Memory B cell (primary cell): Measurements from ENCODE around the gene ATRIP.
A peak's percentile ranks its signal among the peaks of the same experiment; 100 is the strongest.
"Not testable (repeated sequence)": the region's sequence is repeated elsewhere in the genome, so short reads cannot be mapped to it uniquely, and the experiment has no call there.

Experiments used
- ATAC-seq: fragments of 150-1000 bp; cut with Tn5 transposase; 2 replicates; pipeline ENCODE4 v1.10.0; 2021; ENCODE audit warnings: low read depth, mild to moderate bottlenecking, moderate library complexity
- DNase-seq, 2 donors: peaks; one replicate each; pipeline ENCODE4 v3.0.0; 2022; ENCODE audit warnings: low spot score in 2 of 2
- H3K27ac Mint-ChIP-seq: one replicate; pipeline ENCODE4 v1.8.0; 2022; ENCODE audit warnings: mild to moderate bottlenecking, moderate library complexity, mixed read lengths
- H3K27me3 Mint-ChIP-seq: one replicate; pipeline ENCODE4 v1.8.0; 2022; ENCODE audit warnings: mixed read lengths
- H3K36me3 Mint-ChIP-seq: one replicate; pipeline ENCODE4 v1.8.0; 2022; ENCODE audit warnings: mild to moderate bottlenecking, mixed read lengths
- H3K4me1 Mint-ChIP-seq: one replicate; pipeline ENCODE4 v1.8.0; 2022; ENCODE audit warnings: mixed read lengths
- H3K4me3 Mint-ChIP-seq: one replicate; pipeline ENCODE4 v1.8.0; 2022; ENCODE audit warnings: mild to moderate bottlenecking, moderate library complexity, mixed read lengths
- H3K9me3 Mint-ChIP-seq: one replicate; pipeline ENCODE4 v1.8.0; 2022; ENCODE audit warnings: mixed read lengths

ATRIP gene

GRCh38 chr3:48451270-48451669 is 4.7 kb downstream of the ATRIP start:
- Mint-ChIP-seq H3K9me3 (no peaks in the 10 kb centered on the region), H3K4me1 (peaks cover 16% of the 10 kb centered on the region), H3K27me3 (no peaks in the 10 kb centered on the region), H3K4me3 (no peak overlapping the region), H3K36me3 (peaks cover 3% of the 10 kb centered on the region), H3K27ac (no peak overlapping the region)
- DNase-seq: no peak
- ATAC-seq: no peak

- Mint-ChIP-seq H3K27ac (no peak overlapping the region), H3K9me3 (no peaks in the 10 kb centered on the region), H3K36me3 (peaks cover 12% of the 10 kb centered on the region), H3K27me3 (no peaks in the 10 kb centered on the region), H3K4me3 (no peak overlapping the region), H3K4me1 (no peaks in the 10 kb centered on the region)
- DNase-seq (no peak), ATAC-seq (no peak)
These were observed 9.9 kb downstream of the ATRIP start for GRCh38 chr3:48456456-48456855.

- no peaks in the 10 kb centered on the region for H3K27me3 Mint-ChIP-seq
These were observed 12.8 kb downstream of the ATRIP start for GRCh38 chr3:48459331-48459730.

GRCh38 chr3:48459773-48460516 is 13.4 kb downstream of the ATRIP start:
- no peak overlapping the region for H3K4me3 Mint-ChIP-seq
- H3K27me3 Mint-ChIP-seq: no peaks in the 10 kb centered on the region
- H3K27ac Mint-ChIP-seq: no peak overlapping the region
- peaks cover 9% of the 10 kb centered on the region for H3K36me3 Mint-ChIP-seq
- no peak for DNase-seq
- no peaks in the 10 kb centered on the region for H3K4me1 Mint-ChIP-seq
- no peak for ATAC-seq
- H3K9me3 Mint-ChIP-seq: no peaks in the 10 kb centered on the region

More at GRCh38 chr3:48459331-48459730, 12.8 kb downstream of the ATRIP start:
- Mint-ChIP-seq H3K4me3 (no peak overlapping the region), H3K27ac (no peak overlapping the region), H3K36me3 (peaks cover 9% of the 10 kb centered on the region), H3K4me1 (no peaks in the 10 kb centered on the region), H3K9me3 (no peaks in the 10 kb centered on the region)
- no peak for DNase-seq
- ATAC-seq: no peak

GRCh38 chr3:48460517-48460902 is 14.0 kb downstream of the ATRIP start:
- H3K9me3 Mint-ChIP-seq: no peaks in the 10 kb centered on the region
- ATAC-seq (no peak), DNase-seq (no peak)
- peaks cover 5% of the 10 kb centered on the region for H3K4me1 Mint-ChIP-seq
- H3K27ac Mint-ChIP-seq: no peak overlapping the region
- peaks cover 9% of the 10 kb centered on the region for H3K36me3 Mint-ChIP-seq
- H3K27me3 Mint-ChIP-seq: no peaks in the 10 kb centered on the region
- H3K4me3 Mint-ChIP-seq: no peak overlapping the region

- not testable (repeated sequence) for H3K36me3 Mint-ChIP-seq, DNase-seq, H3K9me3 Mint-ChIP-seq, H3K4me3 Mint-ChIP-seq, H3K27me3 Mint-ChIP-seq, H3K27ac Mint-ChIP-seq, ATAC-seq
- peaks cover 10% of the 10 kb centered on the region for H3K4me1 Mint-ChIP-seq
These were observed 15.2 kb downstream of the ATRIP start for GRCh38 chr3:48461767-48462166.

- Mint-ChIP-seq H3K27ac (no peak overlapping the region), H3K4me3 (no peak overlapping the region), H3K27me3 (no peaks in the 10 kb centered on the region)
These were observed 17.2 kb downstream of the ATRIP start for GRCh38 chr3:48463703-48464102.

GRCh38 chr3:48464713-48465221 is 18.2 kb downstream of the ATRIP start:
- ATAC-seq: no peak
- DNase-seq: no peak
- H3K9me3 Mint-ChIP-seq: no peaks in the 10 kb centered on the region
- H3K36me3 Mint-ChIP-seq: peaks cover 11% of the 10 kb centered on the region
- peaks cover 25% of the 10 kb centered on the region for H3K4me1 Mint-ChIP-seq
- no peak overlapping the region for H3K4me3 Mint-ChIP-seq
- H3K27ac Mint-ChIP-seq: peak overlapping the region; percentile 95
- no peaks in the 10 kb centered on the region for H3K27me3 Mint-ChIP-seq

More at GRCh38 chr3:48463703-48464102, 17.2 kb downstream of the ATRIP start:
- ATAC-seq: no peak
- peaks cover 6% of the 10 kb centered on the region for H3K36me3 Mint-ChIP-seq
- no peak for DNase-seq
- no peaks in the 10 kb centered on the region for H3K9me3 Mint-ChIP-seq
- peaks cover 17% of the 10 kb centered on the region for H3K4me1 Mint-ChIP-seq

GRCh38 chr3:48465237-48465530 is 18.6 kb downstream of the ATRIP start:
- H3K27me3 Mint-ChIP-seq: no peaks in the 10 kb centered on the region
- H3K4me3 Mint-ChIP-seq: peak overlapping the region; percentile 93
- H3K9me3 Mint-ChIP-seq: no peaks in the 10 kb centered on the region
- H3K27ac Mint-ChIP-seq: peak overlapping the region; percentile 95
- H3K4me1 Mint-ChIP-seq: peaks cover 29% of the 10 kb centered on the region
- ATAC-seq: no peak
- no peak for DNase-seq
- peaks cover 14% of the 10 kb centered on the region for H3K36me3 Mint-ChIP-seq

GRCh38 chr3:48465531-48466378 is 19.2 kb downstream of the ATRIP start:
- Mint-ChIP-seq H3K27me3 (no peaks in the 10 kb centered on the region), H3K9me3 (no peaks in the 10 kb centered on the region), H3K27ac (peak overlapping the region; percentile 95), H3K36me3 (peaks cover 11% of the 10 kb centered on the region), H3K4me1 (peaks cover 29% of the 10 kb centered on the region), H3K4me3 (peak overlapping the region; percentile 93)
- DNase-seq (peak; percentile 80 to 83), ATAC-seq (peak; percentile 98)

- peak overlapping the region; percentile 95 for H3K27ac Mint-ChIP-seq
- H3K4me3 Mint-ChIP-seq: peak overlapping the region; percentile 93
- ATAC-seq: peak; percentile 19
- DNase-seq: peak in 1 of 2 donors; percentile 18
- no peaks in the 10 kb centered on the region for H3K9me3 Mint-ChIP-seq
- peaks cover 10% of the 10 kb centered on the region for H3K36me3 Mint-ChIP-seq
- H3K27me3 Mint-ChIP-seq: no peaks in the 10 kb centered on the region
- H3K4me1 Mint-ChIP-seq: peaks cover 29% of the 10 kb centered on the region
These were observed 20.0 kb downstream of the ATRIP start for GRCh38 chr3:48466386-48467109.

GRCh38 chr3:48467110-48467454 is 20.5 kb downstream of the ATRIP start:
- peak overlapping the region; percentile 93 for H3K4me3 Mint-ChIP-seq
- H3K27ac Mint-ChIP-seq: peak overlapping the region; percentile 95
- DNase-seq (no peak), ATAC-seq (no peak)
- H3K9me3 Mint-ChIP-seq: no peaks in the 10 kb centered on the region
- H3K36me3 Mint-ChIP-seq: peaks cover 10% of the 10 kb centered on the region
- H3K4me1 Mint-ChIP-seq: peaks cover 29% of the 10 kb centered on the region
- no peaks in the 10 kb centered on the region for H3K27me3 Mint-ChIP-seq

- peak overlapping the region; percentile 95 for H3K27ac Mint-ChIP-seq
- H3K4me3 Mint-ChIP-seq: peak overlapping the region; percentile 93
- no peaks in the 10 kb centered on the region for H3K27me3 Mint-ChIP-seq
- H3K36me3 Mint-ChIP-seq: peaks cover 10% of the 10 kb centered on the region
- no peaks in the 10 kb centered on the region for H3K9me3 Mint-ChIP-seq
- no peak for DNase-seq
- H3K4me1 Mint-ChIP-seq: peaks cover 29% of the 10 kb centered on the region
- no peak for ATAC-seq
These were observed 21.1 kb downstream of the ATRIP start for GRCh38 chr3:48467473-48468267.
